Gastroesophageal sphincter (tissue), 4 donors: ENCODE measurements around the gene ZNF638. TPM values are rescaled to one million over a fixed set of nuclear protein-coding genes. Genes with fewer than 3 reads are reported as not detected.

Source experiments
- ATAC-seq: fragments of 150-250 bp; one replicate; pipeline ENCODE4 v1.9.1; 2016; ENCODE audit warnings: mild to moderate bottlenecking, moderate library complexity
- H3K27ac ChIP-seq, 4 donors: fragments of 200-600 bp; sonication (generic) in 3 of 4; 1 replicate in 3 of 4; 2 replicates in 1 of 4; pipeline ENCODE4 v1.5.1; 2016 to 2019
- H3K27me3 ChIP-seq: fragments of 200-600 bp; sonication (generic); one replicate; pipeline ENCODE4 v1.5.1; 2019
- H3K36me3 ChIP-seq, 2 donors: fragments of 200-600 bp; sonication (generic); one replicate each; pipeline ENCODE4 v1.5.1; 2019; ENCODE audit warnings: control low read depth in 1 of 2
- H3K4me1 ChIP-seq, 3 donors: fragments of 200-600 bp; sonication (generic); 1 replicate in 2 of 3; 2 replicates in 1 of 3; pipeline ENCODE4 v1.5.1; 2016 to 2019; ENCODE audit warnings: control low read depth in 2 of 3
- H3K4me3 ChIP-seq, 2 donors: fragments of 200-600 bp; sonication (generic); one replicate each; pipeline ENCODE4 v1.5.1; 2019; ENCODE audit warnings: mild to moderate bottlenecking in 1 of 2, moderate library complexity in 1 of 2
- H3K9me3 ChIP-seq, 3 donors: fragments of 200-600 bp; sonication (generic); one replicate each; pipeline ENCODE4 v1.5.1; 2017 to 2019; ENCODE audit warnings: control low read depth in 2 of 3
- CTCF ChIP-seq, 4 experiments: fragments of 200-600 bp in 2 of 4; fragments of 450-650 bp in 2 of 4; sonication (generic) in 1 of 4; IDR thresholded peaks; one replicate each; pipeline ENCODE4 v1.5.1; 2017 to 2019; ENCODE audit warnings: antibody characterized with exemption in 4 of 4, mild to moderate bottlenecking in 2 of 4, moderate library complexity in 2 of 4
- EP300 ChIP-seq: sonication (generic); formaldehyde crosslinking; IDR thresholded peaks from one replicate; pipeline ENCODE4 v1.6.1; 2017; ENCODE audit warnings: antibody characterized with exemption, mild to moderate bottlenecking
- POLR2A ChIP-seq, 2 donors: fragments of 450-650 bp; IDR thresholded peaks; one replicate each; pipeline ENCODE4 v1.6.1; 2017; ENCODE audit warnings: antibody characterized with exemption in 2 of 2, mild to moderate bottlenecking in 2 of 2, moderate library complexity in 1 of 2
- POLR2AphosphoS5 ChIP-seq: sonication (generic); formaldehyde crosslinking; IDR thresholded peaks from one replicate; pipeline ENCODE4 v1.6.1; 2017; ENCODE audit warnings: antibody characterized with exemption
- WGBS, 2 donors: methylation state at CpG; one replicate each; pipeline ENCODE4 v1.1.5; 2018; ENCODE audit warnings: low coverage in 1 of 2; 5-methylcytosine and 5-hydroxymethylcytosine counted together
- total RNA-seq, 4 donors: library from RNA; depleted of rRNA; stranded (reverse); fragments of >200 nt; gene quantifications; one replicate each; pipeline ENCODE4 v1.1.0, GENCODE V29; 2016

The ZNF638 gene
- total RNA-seq, 4 donors from 2014 or later = 80.7 to 223 (median 122) TPM

GRCh38 chr2:71471276-71471675 lies 139.7 kb downstream of the ZNF638 start:
- H3K4me1 ChIP-seq = peaks cover 0 to 33% (median 0%) of the 10 kb centered on the region in 3 donors
- no peak for TF ChIP-seq POLR2AphosphoS5
- no peak for TF ChIP-seq CTCF (IDR thresholded peaks at IDR 0.05)
- TF ChIP-seq POLR2A (IDR thresholded peaks at IDR 0.05) = no peak
- no peak for TF ChIP-seq EP300
- no peak for ATAC-seq
- H3K9me3 ChIP-seq = no peaks in the 10 kb centered on the region
- H3K36me3 ChIP-seq = peaks cover 0 to 3% of the 10 kb centered on the region in 2 donors
- no peak overlapping the region for H3K27ac ChIP-seq
- no peak overlapping the region for H3K4me3 ChIP-seq
- 77% methylated on average over 1 of the region's 1 CpG; no CpG with 5 or more reads in 1 of the 2 donors for WGBS, 2 donors
- peaks cover 2% of the 10 kb centered on the region for H3K27me3 ChIP-seq

GRCh38 chr2:71472019-71472418 lies 140.4 kb downstream of the ZNF638 start:
- peaks cover 0 to 27% (median 0%) of the 10 kb centered on the region in 3 donors for H3K4me1 ChIP-seq
- H3K36me3 ChIP-seq = peaks cover 0 to 3% of the 10 kb centered on the region in 2 donors
- TF ChIP-seq EP300 = no peak
- no peak for ATAC-seq
- H3K4me3 ChIP-seq = no peak overlapping the region
- no peaks in the 10 kb centered on the region for H3K9me3 ChIP-seq
- no peaks in the 10 kb centered on the region for H3K27me3 ChIP-seq
- WGBS, 2 donors = 61 to 64% methylated on average over 2 of the region's 2 CpGs
- no peak overlapping the region for H3K27ac ChIP-seq

- TF ChIP-seq CTCF (IDR thresholded peaks at IDR 0.05) (no peak), POLR2A (IDR thresholded peaks at IDR 0.05) (no peak), POLR2AphosphoS5 (no peak), EP300 (no peak)
- peaks cover 0 to 3% of the 10 kb centered on the region in 2 donors for H3K36me3 ChIP-seq
- 94 to 97% methylated on average over 3 to 8 of the region's 9 CpGs for WGBS, 2 donors
- no peak overlapping the region for H3K27ac ChIP-seq
- H3K4me1 ChIP-seq = peaks cover 0 to 15% (median 0%) of the 10 kb centered on the region in 3 donors
- no peaks in the 10 kb centered on the region for H3K27me3 ChIP-seq
- H3K4me3 ChIP-seq = no peak overlapping the region
- no peak for ATAC-seq
- H3K9me3 ChIP-seq = no peaks in the 10 kb centered on the region
Observed at GRCh38 chr2:71473346-71474031, 141.9 kb downstream of the ZNF638 start.

- TF ChIP-seq POLR2AphosphoS5 = no peak
- no peak for TF ChIP-seq POLR2A (IDR thresholded peaks at IDR 0.05)
- TF ChIP-seq CTCF (IDR thresholded peaks at IDR 0.05) = no peak
- no peak for TF ChIP-seq EP300
- peaks cover 0 to 3% of the 10 kb centered on the region in 2 donors for H3K36me3 ChIP-seq
- 63 to 83% methylated on average over 2 to 3 of the region's 5 CpGs for WGBS, 2 donors
- no peaks in the 10 kb centered on the region for H3K9me3 ChIP-seq
- peak; percentile 22 for ATAC-seq
- H3K27ac ChIP-seq = peak overlapping the region in 2 of 4 donors; percentile 14 to 16
- no peaks in the 10 kb centered on the region for H3K27me3 ChIP-seq
- H3K4me1 ChIP-seq = peaks cover 0 to 8% (median 0%) of the 10 kb centered on the region in 3 donors
- no peak overlapping the region for H3K4me3 ChIP-seq
Observed at GRCh38 chr2:71474116-71474743, 142.6 kb downstream of the ZNF638 start.

GRCh38 chr2:71474744-71475397 lies 143.3 kb downstream of the ZNF638 start:
- H3K27ac ChIP-seq = peak overlapping the region in 2 of 4 donors; percentile 14 to 16
- 87 to 94% methylated on average over 3 to 10 of the region's 10 CpGs for WGBS, 2 donors
- ATAC-seq = peak; percentile 25

More at GRCh38 chr2:71474744-71475397, 143.3 kb downstream of the ZNF638 start:
- Histone ChIP-seq H3K4me3 (no peak overlapping the region), H3K4me1 (peaks cover 0 to 1% (median 0%) of the 10 kb centered on the region in 3 donors), H3K36me3 (peaks cover 0 to 3% of the 10 kb centered on the region in 2 donors), H3K27me3 (no peaks in the 10 kb centered on the region), H3K9me3 (no peaks in the 10 kb centered on the region)
- TF ChIP-seq CTCF (IDR thresholded peaks at IDR 0.05) = no peak
- TF ChIP-seq POLR2AphosphoS5 = no peak
- no peak for TF ChIP-seq EP300
- no peak for TF ChIP-seq POLR2A (IDR thresholded peaks at IDR 0.05)
